ENCODE results near the gene ULBP1.
"Not testable (repeated sequence)": the region's sequence is repeated elsewhere in the genome, so short reads cannot be mapped to it uniquely, and the experiment has no call there.

Gene ULBP1

GRCh38 chr6:149965194-149966020, 1.7 kb downstream of the ULBP1 start:
- H3K4me1 Mint-ChIP-seq (ENCODE audit: low read depth), result peaks cover 22% of the 10 kb centered on the region

GRCh38 chr6:149966319-149966718, 2.6 kb downstream of the ULBP1 start:
- not testable (repeated sequence) for H3K27ac Mint-ChIP-seq; H3K36me3 Mint-ChIP-seq (ENCODE audit: low read depth); H3K9me3 Mint-ChIP-seq; DNase-seq (ENCODE audit: low spot score)
- peak overlapping the region; percentile 93 for H3K4me3 Mint-ChIP-seq
- H3K27me3 Mint-ChIP-seq (ENCODE audit: low read depth), result peaks cover 75% of the 10 kb centered on the region
- H3K4me1 Mint-ChIP-seq (ENCODE audit: low read depth), result peaks cover 22% of the 10 kb centered on the region

More at GRCh38 chr6:149965194-149966020, 1.7 kb downstream of the ULBP1 start:
- peak overlapping the region; percentile 81 for H3K27ac Mint-ChIP-seq
- no peaks in the 10 kb centered on the region for H3K9me3 Mint-ChIP-seq
- H3K4me3 Mint-ChIP-seq, result peak overlapping the region; percentile 93
- H3K36me3 Mint-ChIP-seq (ENCODE audit: low read depth), result peaks cover 3% of the 10 kb centered on the region
- H3K27me3 Mint-ChIP-seq (ENCODE audit: low read depth), result peaks cover 82% of the 10 kb centered on the region
- no peak for DNase-seq (ENCODE audit: low spot score)

GRCh38 chr6:149967591-149967990, 3.8 kb downstream of the ULBP1 start:
- no peaks in the 10 kb centered on the region for H3K9me3 Mint-ChIP-seq
- H3K27ac Mint-ChIP-seq, result no peak overlapping the region
- peaks cover 3% of the 10 kb centered on the region for H3K36me3 Mint-ChIP-seq (ENCODE audit: low read depth)
- DNase-seq (ENCODE audit: low spot score), result no peak
- H3K4me3 Mint-ChIP-seq, result no peak overlapping the region
- H3K4me1 Mint-ChIP-seq (ENCODE audit: low read depth), result peaks cover 20% of the 10 kb centered on the region
- H3K27me3 Mint-ChIP-seq (ENCODE audit: low read depth), result peaks cover 73% of the 10 kb centered on the region

GRCh38 chr6:149967999-149968398, 4.3 kb downstream of the ULBP1 start:
- Mint-ChIP-seq H3K4me1 (ENCODE audit: low read depth) (peaks cover 19% of the 10 kb centered on the region), H3K27me3 (ENCODE audit: low read depth) (peaks cover 73% of the 10 kb centered on the region)
- not testable (repeated sequence) for H3K9me3 Mint-ChIP-seq; H3K27ac Mint-ChIP-seq; H3K4me3 Mint-ChIP-seq; H3K36me3 Mint-ChIP-seq (ENCODE audit: low read depth); DNase-seq (ENCODE audit: low spot score)

- not testable (repeated sequence) for DNase-seq (ENCODE audit: low spot score); H3K36me3 Mint-ChIP-seq (ENCODE audit: low read depth); H3K27ac Mint-ChIP-seq; H3K9me3 Mint-ChIP-seq; H3K4me3 Mint-ChIP-seq
- Mint-ChIP-seq H3K27me3 (ENCODE audit: low read depth) (peaks cover 71% of the 10 kb centered on the region), H3K4me1 (ENCODE audit: low read depth) (peaks cover 14% of the 10 kb centered on the region)
Measured at GRCh38 chr6:149968909-149969308, 5.2 kb downstream of the ULBP1 start.

- Mint-ChIP-seq H3K4me1 (ENCODE audit: low read depth) (peaks cover 13% of the 10 kb centered on the region), H3K27ac (no peak overlapping the region), H3K4me3 (no peak overlapping the region), H3K36me3 (ENCODE audit: low read depth) (peaks cover 2% of the 10 kb centered on the region), H3K9me3 (no peaks in the 10 kb centered on the region), H3K27me3 (ENCODE audit: low read depth) (peaks cover 72% of the 10 kb centered on the region)
- DNase-seq (ENCODE audit: low spot score), result no peak
Measured at GRCh38 chr6:149969635-149970034, 5.9 kb downstream of the ULBP1 start.

- H3K27ac Mint-ChIP-seq; H3K36me3 Mint-ChIP-seq (ENCODE audit: low read depth); H3K9me3 Mint-ChIP-seq; H3K4me1 Mint-ChIP-seq (ENCODE audit: low read depth); DNase-seq (ENCODE audit: low spot score); H3K4me3 Mint-ChIP-seq: not testable (repeated sequence)
- peaks cover 77% of the 10 kb centered on the region for H3K27me3 Mint-ChIP-seq (ENCODE audit: low read depth)
Measured at GRCh38 chr6:149974394-149974793, 10.7 kb downstream of the ULBP1 start.

GRCh38 chr6:149974825-149975224, 11.1 kb downstream of the ULBP1 start:
- H3K4me3 Mint-ChIP-seq, result no peak overlapping the region
- no peak overlapping the region for H3K27ac Mint-ChIP-seq
- no peaks in the 10 kb centered on the region for H3K36me3 Mint-ChIP-seq (ENCODE audit: low read depth)
- peaks cover 77% of the 10 kb centered on the region for H3K27me3 Mint-ChIP-seq (ENCODE audit: low read depth)
- H3K9me3 Mint-ChIP-seq, result no peaks in the 10 kb centered on the region
- DNase-seq (ENCODE audit: low spot score), result no peak
- peaks cover 4% of the 10 kb centered on the region for H3K4me1 Mint-ChIP-seq (ENCODE audit: low read depth)

- Mint-ChIP-seq H3K9me3 (no peaks in the 10 kb centered on the region), H3K36me3 (ENCODE audit: low read depth) (no peaks in the 10 kb centered on the region), H3K4me1 (ENCODE audit: low read depth) (peaks cover 4% of the 10 kb centered on the region), H3K27ac (no peak overlapping the region), H3K4me3 (no peak overlapping the region), H3K27me3 (ENCODE audit: low read depth) (peaks cover 75% of the 10 kb centered on the region)
- no peak for DNase-seq (ENCODE audit: low spot score)
Measured at GRCh38 chr6:149975400-149975799, 11.7 kb downstream of the ULBP1 start.

- Mint-ChIP-seq H3K36me3 (ENCODE audit: low read depth) (no peaks in the 10 kb centered on the region), H3K4me1 (ENCODE audit: low read depth) (peaks cover 11% of the 10 kb centered on the region), H3K27ac (no peak overlapping the region), H3K27me3 (ENCODE audit: low read depth) (peaks cover 91% of the 10 kb centered on the region), H3K4me3 (no peak overlapping the region), H3K9me3 (no peaks in the 10 kb centered on the region)
- no peak for DNase-seq (ENCODE audit: low spot score)
Measured at GRCh38 chr6:149977221-149977620, 13.5 kb downstream of the ULBP1 start.

GRCh38 chr6:149978610-149979009, 14.9 kb downstream of the ULBP1 start:
- Mint-ChIP-seq H3K4me1 (ENCODE audit: low read depth) (peaks cover 11% of the 10 kb centered on the region), H3K27ac (no peak overlapping the region), H3K27me3 (ENCODE audit: low read depth) (peaks cover 94% of the 10 kb centered on the region), H3K36me3 (ENCODE audit: low read depth) (no peaks in the 10 kb centered on the region), H3K9me3 (no peaks in the 10 kb centered on the region), H3K4me3 (no peak overlapping the region)
- DNase-seq (ENCODE audit: low spot score), result no peak

- DNase-seq (ENCODE audit: low spot score), result no peak
- Mint-ChIP-seq H3K4me1 (ENCODE audit: low read depth) (peaks cover 9% of the 10 kb centered on the region), H3K4me3 (no peak overlapping the region), H3K27me3 (ENCODE audit: low read depth) (peaks cover 92% of the 10 kb centered on the region), H3K9me3 (no peaks in the 10 kb centered on the region), H3K36me3 (ENCODE audit: low read depth) (no peaks in the 10 kb centered on the region), H3K27ac (no peak overlapping the region)
Measured at GRCh38 chr6:149979293-149979692, 15.6 kb downstream of the ULBP1 start.

- Mint-ChIP-seq H3K9me3 (peaks cover 7% of the 10 kb centered on the region), H3K4me3 (no peak overlapping the region), H3K36me3 (ENCODE audit: low read depth) (peaks cover 2% of the 10 kb centered on the region), H3K4me1 (ENCODE audit: low read depth) (peaks cover 7% of the 10 kb centered on the region), H3K27ac (no peak overlapping the region), H3K27me3 (ENCODE audit: low read depth) (peaks cover 92% of the 10 kb centered on the region)
- no peak for DNase-seq (ENCODE audit: low spot score)
Measured at GRCh38 chr6:149983145-149983544, 19.4 kb downstream of the ULBP1 start.

GRCh38 chr6:149984773-149985172, 21.0 kb downstream of the ULBP1 start:
- H3K4me3 Mint-ChIP-seq, result no peak overlapping the region
- peaks cover 93% of the 10 kb centered on the region for H3K27me3 Mint-ChIP-seq (ENCODE audit: low read depth)
- peaks cover 6% of the 10 kb centered on the region for H3K36me3 Mint-ChIP-seq (ENCODE audit: low read depth)
- H3K9me3 Mint-ChIP-seq, result peaks cover 17% of the 10 kb centered on the region
- H3K27ac Mint-ChIP-seq, result no peak overlapping the region
- peaks cover 17% of the 10 kb centered on the region for H3K4me1 Mint-ChIP-seq (ENCODE audit: low read depth)
- no peak for DNase-seq (ENCODE audit: low spot score)

GRCh38 chr6:149985481-149985937, 21.8 kb downstream of the ULBP1 start:
- DNase-seq (ENCODE audit: low spot score), result no peak
- H3K4me3 Mint-ChIP-seq, result no peak overlapping the region
- H3K27ac Mint-ChIP-seq, result no peak overlapping the region
- H3K9me3 Mint-ChIP-seq, result peaks cover 17% of the 10 kb centered on the region
- H3K4me1 Mint-ChIP-seq (ENCODE audit: low read depth), result peaks cover 24% of the 10 kb centered on the region
- H3K27me3 Mint-ChIP-seq (ENCODE audit: low read depth), result peaks cover 95% of the 10 kb centered on the region
- H3K36me3 Mint-ChIP-seq (ENCODE audit: low read depth), result peaks cover 8% of the 10 kb centered on the region
